HL-60 (cell line): ENCODE results near the gene CCDC6.
A peak's percentile ranks its signal among the peaks of the same experiment; 100 is the strongest.
"Not testable (repeated sequence)": the region's sequence is repeated elsewhere in the genome, so short reads cannot be mapped to it uniquely, and the experiment has no call there.

Experiments used
- DNase-seq, 2 experiments: peaks; one replicate each; pipeline ENCODE4 v3.0.0-alpha.2; 2010 to 2020; ENCODE audit warnings: low read depth in 1 of 2, low spot score in 1 of 2
- H3K27ac ChIP-seq: fragments of 250-450 bp; sonication (Bioruptor Pico); replicated peaks from 2 replicates; pipeline ENCODE4 v1.5.1; 2020; ENCODE audit warnings: mild to moderate bottlenecking, moderate library complexity
- H3K27me3 ChIP-seq: fragments of 250-450 bp; sonication (Bioruptor Pico); 2 replicates; pipeline ENCODE4 v1.5.1; 2021; ENCODE audit warnings: mild to moderate bottlenecking, moderate library complexity; ENCODE audit not compliant: insufficient read depth, poor library complexity, severe bottlenecking
- H3K4me3 ChIP-seq: replicated peaks from 2 replicates; pipeline ENCODE4 v1.5.1; 2011; ENCODE audit warnings: mild to moderate bottlenecking, control low read depth, low read length; ENCODE audit not compliant: insufficient read depth
- CTCF ChIP-seq: IDR thresholded peaks from one replicate; pipeline ENCODE4 v1.5.1; 2011; ENCODE audit warnings: low read length, control low read depth, inconsistent platforms; ENCODE audit not compliant: insufficient read depth
- GABPA ChIP-seq: IDR thresholded peaks from 2 replicates; pipeline ENCODE4 v1.6.1; 2012; ENCODE audit warnings: low read depth
- POLR2AphosphoS5 ChIP-seq: IDR thresholded peaks from 2 replicates; pipeline ENCODE4 v1.6.1; 2012; ENCODE audit warnings: low read depth
- REST ChIP-seq: IDR thresholded peaks from 2 replicates; pipeline ENCODE4 v1.6.1; 2012; ENCODE audit warnings: low read depth; ENCODE audit not compliant: insufficient replicate concordance
- SPI1 ChIP-seq: IDR thresholded peaks from 2 replicates; pipeline ENCODE4 v1.6.1; 2012; ENCODE audit warnings: low read depth, mild to moderate bottlenecking, borderline replicate concordance

The CCDC6 gene

GRCh38 chr10:59887006-59887405 lies 19.4 kb downstream of the CCDC6 start:
- no peak for TF ChIP-seq SPI1
- TF ChIP-seq CTCF: no peak
- TF ChIP-seq REST: no peak
- TF ChIP-seq POLR2AphosphoS5: no peak
- TF ChIP-seq GABPA: no peak
- DNase-seq: no peak
- no peak overlapping the region for H3K27ac ChIP-seq
- H3K4me3 ChIP-seq: no peak overlapping the region
- H3K27me3 ChIP-seq: no peaks in the 10 kb centered on the region

- peak overlapping the region; percentile 22 for H3K27ac ChIP-seq
- no peak for TF ChIP-seq REST
- peak; percentile 93 for TF ChIP-seq SPI1
- no peak for TF ChIP-seq CTCF
- no peak for TF ChIP-seq GABPA
- TF ChIP-seq POLR2AphosphoS5: no peak
- no peak overlapping the region for H3K4me3 ChIP-seq
- peak; percentile 71 to 79 for DNase-seq
- H3K27me3 ChIP-seq: no peaks in the 10 kb centered on the region
Measured at GRCh38 chr10:59885430-59886134, 20.8 kb downstream of the CCDC6 start.

DNA sequence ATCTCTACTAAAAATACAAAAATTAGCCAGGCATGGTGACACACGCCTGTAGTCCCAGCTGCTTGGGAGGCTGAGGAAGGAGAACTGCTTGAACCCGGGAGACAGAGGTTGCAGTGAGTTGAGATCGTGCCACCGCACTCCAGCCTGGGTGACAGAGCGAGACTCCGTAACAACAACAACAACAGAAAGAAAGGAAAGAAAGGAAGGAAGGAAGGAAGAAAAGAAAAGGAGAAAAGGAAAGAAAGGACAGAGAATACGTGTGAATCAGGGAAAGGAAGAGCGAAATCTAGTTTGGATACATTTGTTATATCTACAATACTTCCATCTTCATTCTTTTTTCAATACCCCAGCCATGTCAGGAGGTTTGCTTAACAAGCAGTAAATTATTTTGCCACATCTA lies 21.5 kb downstream of the CCDC6 start:
- not testable (repeated sequence) for H3K27me3 ChIP-seq, H3K27ac ChIP-seq, H3K4me3 ChIP-seq, DNase-seq

- H3K27me3 ChIP-seq: no peaks in the 10 kb centered on the region
- DNase-seq: no peak
- H3K27ac ChIP-seq: no peak overlapping the region
Measured at GRCh38 chr10:59881640-59882039, 24.7 kb downstream of the CCDC6 start.

More at GRCh38 chr10:59881640-59882039, 24.7 kb downstream of the CCDC6 start:
- no peak overlapping the region for H3K4me3 ChIP-seq
- TF ChIP-seq POLR2AphosphoS5: no peak
- no peak for TF ChIP-seq CTCF
- no peak for TF ChIP-seq SPI1
- TF ChIP-seq REST: no peak
- TF ChIP-seq GABPA: no peak
